SJCRH30 (cell line): ENCODE measurements around the gene OR1S2. TPM values are rescaled to one million over a fixed set of nuclear protein-coding genes. Genes with fewer than 3 reads are reported as not detected.
"Not testable (repeated sequence)": the region's sequence is repeated elsewhere in the genome, so short reads cannot be mapped to it uniquely, and the experiment has no call there.

Source experiments
- DNase-seq, 2 experiments: peaks; one replicate each; pipeline ENCODE4 v3.0.0-alpha.2; 2015 to 2020
- H3K27ac ChIP-seq: fragments of 250-450 bp; sonication (Bioruptor Pico); 2 replicates; pipeline ENCODE4 v1.5.1; 2020; ENCODE audit warnings: mild to moderate bottlenecking, moderate library complexity
- H3K27me3 ChIP-seq: fragments of 250-450 bp; sonication (Bioruptor Pico); 2 replicates; pipeline ENCODE4 v1.5.1; 2020; ENCODE audit warnings: mild to moderate bottlenecking, moderate library complexity
- H3K36me3 ChIP-seq: fragments of 250-450 bp; sonication (Bioruptor Pico); 2 replicates; pipeline ENCODE4 v1.5.1; 2020; ENCODE audit warnings: mild to moderate bottlenecking, moderate library complexity
- H3K4me1 ChIP-seq: fragments of 250-450 bp; sonication (Bioruptor Pico); 2 replicates; pipeline ENCODE4 v1.5.1; 2020; ENCODE audit warnings: mild to moderate bottlenecking, moderate library complexity
- H3K4me3 ChIP-seq: fragments of 250-450 bp; sonication (Bioruptor Pico); 2 replicates; pipeline ENCODE4 v1.5.1; 2020; ENCODE audit warnings: mild to moderate bottlenecking, moderate library complexity
- H3K9me3 ChIP-seq: fragments of 250-450 bp; sonication (Bioruptor Pico); replicated peaks from 2 replicates; pipeline ENCODE4 v1.5.1; 2020; ENCODE audit warnings: mild to moderate bottlenecking, moderate library complexity
- total RNA-seq: library from RNA; depleted of rRNA; stranded (reverse); fragments of >200 nt; shearing (Covaris generic); gene quantifications from 2 replicates; pipeline ENCODE4 v1.2.3, GENCODE V29; 2014; rRNA removed

The OR1S2 gene, protein sequence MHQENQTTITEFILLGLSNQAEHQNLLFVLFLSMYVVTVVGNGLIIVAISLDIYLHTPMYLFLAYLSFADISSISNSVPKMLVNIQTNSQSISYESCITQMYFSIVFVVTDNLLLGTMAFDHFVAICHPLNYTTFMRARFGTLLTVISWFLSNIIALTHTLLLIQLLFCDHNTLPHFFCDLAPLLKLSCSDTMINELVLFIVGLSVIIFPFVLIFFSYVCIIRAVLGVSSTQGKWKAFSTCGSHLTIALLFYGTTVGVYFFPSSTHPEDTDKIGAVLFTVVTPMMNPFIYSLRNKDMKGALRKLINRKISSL
- total RNA-seq: not detected in 2 replicates

DNA sequence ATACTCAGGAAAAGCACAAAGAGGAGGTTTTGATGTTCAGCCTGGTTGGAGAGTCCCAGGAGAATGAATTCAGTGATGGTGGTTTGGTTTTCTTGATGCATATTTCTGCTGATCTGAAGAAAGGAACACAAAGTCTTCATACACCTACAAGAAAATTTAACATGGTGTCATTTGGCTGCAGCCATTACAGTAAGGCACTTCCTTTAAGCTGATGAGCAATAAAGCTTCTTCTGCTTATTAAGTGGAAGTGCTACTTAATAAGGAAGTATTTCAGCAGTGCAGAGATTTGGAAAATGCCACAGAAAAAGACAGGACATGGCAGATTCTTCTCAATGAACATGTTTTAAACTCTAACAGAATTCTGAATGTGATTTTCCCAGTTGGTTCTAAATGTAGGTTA lies at the start of gene OR1S2:
OR1S2 (minus strand) TSS at position 101 of the 400 bp plus-strand sequence; CDS start at position 101, 0 bp downstream.
- no peaks in the 10 kb centered on the region for H3K27me3 ChIP-seq
- H3K9me3 ChIP-seq: no peaks in the 10 kb centered on the region
- no peak within 1 kb of the TSS for H3K4me3 ChIP-seq
- H3K27ac ChIP-seq: no peak within 1 kb of the TSS
- no peaks in the 10 kb centered on the region for H3K36me3 ChIP-seq
- no peak for DNase-seq
- H3K4me1 ChIP-seq: no peaks in the 10 kb centered on the region

DNA sequence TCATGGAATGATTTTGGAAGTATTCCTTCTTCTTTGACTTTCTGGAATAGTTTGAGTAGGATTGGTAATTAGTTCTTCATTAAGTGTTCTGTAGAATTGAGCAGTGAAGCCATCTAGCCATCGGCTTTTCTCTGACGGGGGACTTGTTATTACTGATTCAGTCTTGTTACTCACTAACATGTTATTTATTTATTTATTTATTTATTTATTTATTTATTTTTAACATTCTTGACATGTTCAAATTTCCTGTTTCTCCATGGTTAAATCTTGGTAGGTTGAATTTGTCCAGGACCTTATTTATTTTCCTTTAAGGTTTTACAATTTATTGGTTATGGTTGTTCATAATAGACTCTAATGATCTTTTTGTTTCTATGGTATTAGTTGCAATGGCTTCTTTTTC lies 40.0 kb upstream of the OR1S2 start:
- Histone ChIP-seq H3K4me3 (no peak overlapping the region), H3K27ac (no peak overlapping the region), H3K4me1 (no peaks in the 10 kb centered on the region), H3K36me3 (no peaks in the 10 kb centered on the region), H3K27me3 (no peaks in the 10 kb centered on the region), H3K9me3 (no peaks in the 10 kb centered on the region)
- no peak for DNase-seq

GRCh38 chr11:58227956-58228615 lies 24.1 kb upstream of the OR1S2 start:
- H3K4me3 ChIP-seq: no peak overlapping the region
- no peaks in the 10 kb centered on the region for H3K36me3 ChIP-seq
- no peaks in the 10 kb centered on the region for H3K9me3 ChIP-seq
- H3K27ac ChIP-seq: no peak overlapping the region
- DNase-seq: no peak
- no peaks in the 10 kb centered on the region for H3K27me3 ChIP-seq
- no peaks in the 10 kb centered on the region for H3K4me1 ChIP-seq

DNA sequence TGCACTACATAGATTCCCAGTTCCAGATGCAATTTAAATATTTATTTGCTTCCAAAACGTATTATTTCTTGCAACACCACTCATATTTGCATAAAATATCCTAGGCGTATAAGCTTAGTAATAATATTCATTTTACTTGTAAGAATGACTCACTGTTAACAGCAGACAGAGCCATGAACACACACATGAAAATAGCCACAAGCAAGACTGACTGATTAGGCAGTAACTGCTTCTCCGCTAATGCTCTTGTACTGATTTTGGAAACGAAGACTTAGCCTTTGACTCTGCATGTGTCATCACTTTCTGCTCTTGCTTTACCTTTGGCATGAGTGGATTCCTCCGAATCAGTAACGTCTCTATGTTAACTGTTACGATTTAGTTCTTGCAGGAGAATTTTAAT lies 18.8 kb upstream of the OR1S2 start:
- DNase-seq: no peak
- H3K9me3 ChIP-seq: no peaks in the 10 kb centered on the region
- no peak overlapping the region for H3K27ac ChIP-seq
- H3K4me3 ChIP-seq: no peak overlapping the region
- H3K36me3 ChIP-seq: no peaks in the 10 kb centered on the region
- no peaks in the 10 kb centered on the region for H3K27me3 ChIP-seq
- no peaks in the 10 kb centered on the region for H3K4me1 ChIP-seq

GRCh38 chr11:58216476-58216875 lies 12.5 kb upstream of the OR1S2 start:
- H3K36me3 ChIP-seq: no peaks in the 10 kb centered on the region
- no peaks in the 10 kb centered on the region for H3K27me3 ChIP-seq
- H3K4me1 ChIP-seq: no peaks in the 10 kb centered on the region
- DNase-seq: no peak
- no peak overlapping the region for H3K27ac ChIP-seq
- no peak overlapping the region for H3K4me3 ChIP-seq
- no peaks in the 10 kb centered on the region for H3K9me3 ChIP-seq

GRCh38 chr11:58212420-58212819 lies 8.5 kb upstream of the OR1S2 start, which contains the start of gene OR1S1:
Gene OR1S1 (plus strand): TSS chr11:58212720.
- H3K36me3 ChIP-seq, H3K4me1 ChIP-seq, H3K27ac ChIP-seq, H3K4me3 ChIP-seq, H3K9me3 ChIP-seq, DNase-seq, H3K27me3 ChIP-seq: not testable (repeated sequence)

DNA sequence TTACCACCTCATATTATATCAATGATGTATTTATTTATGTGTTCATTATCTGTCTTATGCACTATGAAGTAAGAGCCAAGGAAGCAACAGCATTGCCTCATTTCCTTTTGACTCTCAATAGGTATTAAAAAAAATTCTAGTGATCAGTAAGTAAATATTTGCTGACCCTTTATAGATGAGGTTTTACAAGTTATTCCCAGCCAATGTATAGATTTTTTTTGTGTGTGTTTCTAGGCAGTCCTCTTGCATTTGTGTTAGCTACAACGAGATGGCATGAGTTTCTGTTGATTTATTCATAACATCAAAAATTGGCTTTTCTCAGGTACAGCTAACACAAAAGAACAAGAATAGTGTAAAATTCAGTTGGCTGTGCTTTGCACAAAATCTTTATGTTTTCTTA lies 4.7 kb downstream of the OR1S2 start:
- no peaks in the 10 kb centered on the region for H3K27me3 ChIP-seq
- no peaks in the 10 kb centered on the region for H3K4me1 ChIP-seq
- no peak for DNase-seq
- no peaks in the 10 kb centered on the region for H3K9me3 ChIP-seq
- H3K27ac ChIP-seq: no peak overlapping the region
- no peaks in the 10 kb centered on the region for H3K36me3 ChIP-seq
- no peak overlapping the region for H3K4me3 ChIP-seq

GRCh38 chr11:58195939-58196338 lies 8.0 kb downstream of the OR1S2 start:
- no peaks in the 10 kb centered on the region for H3K4me1 ChIP-seq
- no peaks in the 10 kb centered on the region for H3K27me3 ChIP-seq
- H3K9me3 ChIP-seq: no peaks in the 10 kb centered on the region
- no peaks in the 10 kb centered on the region for H3K36me3 ChIP-seq
- no peak overlapping the region for H3K4me3 ChIP-seq
- DNase-seq: no peak
- H3K27ac ChIP-seq: no peak overlapping the region

- Histone ChIP-seq H3K27ac (no peak overlapping the region), H3K9me3 (no peaks in the 10 kb centered on the region), H3K4me1 (no peaks in the 10 kb centered on the region), H3K36me3 (no peaks in the 10 kb centered on the region), H3K4me3 (no peak overlapping the region), H3K27me3 (no peaks in the 10 kb centered on the region)
- DNase-seq: no peak
Measured at GRCh38 chr11:58193391-58193790, 10.6 kb downstream of the OR1S2 start.

GRCh38 chr11:58192229-58192628 lies 11.7 kb downstream of the OR1S2 start:
- Histone ChIP-seq H3K27ac (no peak overlapping the region), H3K36me3 (no peaks in the 10 kb centered on the region), H3K9me3 (no peaks in the 10 kb centered on the region), H3K27me3 (no peaks in the 10 kb centered on the region), H3K4me3 (no peak overlapping the region), H3K4me1 (no peaks in the 10 kb centered on the region)
- no peak for DNase-seq

DNA sequence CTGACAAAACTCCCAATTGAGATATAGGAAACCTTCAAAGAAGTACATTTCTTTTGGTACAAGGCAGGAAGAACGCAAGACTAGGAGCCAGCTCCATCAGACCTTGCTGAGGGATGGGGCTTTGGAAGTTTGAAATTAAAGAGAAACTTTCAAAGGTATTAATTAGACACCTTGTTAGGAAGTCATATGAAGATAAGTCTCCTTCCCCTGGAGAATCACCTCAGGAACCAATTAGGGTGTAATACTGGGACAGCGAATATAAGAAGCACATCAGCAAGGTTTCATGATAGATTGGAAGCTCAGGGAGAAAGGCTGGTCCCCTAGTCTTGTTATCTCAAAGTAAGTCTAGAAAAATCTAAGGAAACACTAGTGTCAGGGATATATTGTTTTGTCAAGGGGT lies 15.2 kb downstream of the OR1S2 start, which contains the start of gene OR9Q2:
OR9Q2 (plus strand) TSS at position 301 of the 400 bp plus-strand sequence. CDS start 1,421 bp downstream, outside the sequence.
- H3K4me3 ChIP-seq: no peak within 1 kb of the TSS
- H3K9me3 ChIP-seq: no peaks in the 10 kb centered on the region
- H3K36me3 ChIP-seq: no peaks in the 10 kb centered on the region
- H3K4me1 ChIP-seq: no peaks in the 10 kb centered on the region
- no peaks in the 10 kb centered on the region for H3K27me3 ChIP-seq
- DNase-seq: no peak
- H3K27ac ChIP-seq: no peak within 1 kb of the TSS

GRCh38 chr11:58186938-58187337 lies 17.0 kb downstream of the OR1S2 start:
- no peak overlapping the region for H3K4me3 ChIP-seq
- H3K27me3 ChIP-seq: no peaks in the 10 kb centered on the region
- no peaks in the 10 kb centered on the region for H3K4me1 ChIP-seq
- no peaks in the 10 kb centered on the region for H3K36me3 ChIP-seq
- H3K9me3 ChIP-seq: no peaks in the 10 kb centered on the region
- H3K27ac ChIP-seq: no peak overlapping the region
- no peak for DNase-seq

DNA sequence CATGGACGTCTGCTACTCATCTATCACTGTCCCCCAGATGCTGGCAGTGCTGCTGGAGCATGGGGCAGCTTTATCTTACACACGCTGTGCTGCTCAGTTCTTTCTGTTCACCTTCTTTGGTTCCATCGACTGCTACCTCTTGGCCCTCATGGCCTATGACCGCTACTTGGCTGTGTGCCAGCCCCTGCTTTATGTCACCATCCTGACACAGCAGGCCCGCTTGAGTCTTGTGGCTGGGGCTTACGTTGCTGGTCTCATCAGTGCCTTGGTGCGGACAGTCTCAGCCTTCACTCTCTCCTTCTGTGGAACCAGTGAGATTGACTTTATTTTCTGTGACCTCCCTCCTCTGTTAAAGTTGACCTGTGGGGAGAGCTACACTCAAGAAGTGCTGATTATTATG lies 24.3 kb downstream of the OR1S2 start:
- no peak overlapping the region for H3K27ac ChIP-seq
- no peaks in the 10 kb centered on the region for H3K4me1 ChIP-seq
- H3K4me3 ChIP-seq: no peak overlapping the region
- no peaks in the 10 kb centered on the region for H3K36me3 ChIP-seq
- H3K27me3 ChIP-seq: no peaks in the 10 kb centered on the region
- peak in 1 of 2 experiments; percentile 20 for DNase-seq
- H3K9me3 ChIP-seq: no peaks in the 10 kb centered on the region

DNA sequence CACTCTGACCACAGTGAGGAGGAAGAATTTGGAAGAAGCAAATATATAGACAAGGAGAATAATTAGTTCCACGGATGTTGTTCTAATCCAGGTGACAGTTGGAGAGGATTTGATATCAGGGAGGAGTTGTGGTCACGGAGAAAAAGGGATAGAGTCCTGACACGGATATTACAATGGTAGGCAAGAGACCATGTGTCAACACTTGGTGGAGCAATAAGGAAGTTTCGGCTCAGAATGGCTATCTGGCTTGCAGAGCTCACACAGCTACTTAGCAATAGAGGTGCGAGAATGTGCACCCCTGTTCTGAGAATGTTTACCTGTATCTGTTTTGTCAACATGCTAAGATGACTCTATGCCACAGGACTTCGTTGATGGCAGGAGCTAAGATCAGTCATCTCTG lies 25.5 kb downstream of the OR1S2 start:
- no peak overlapping the region for H3K27ac ChIP-seq
- DNase-seq: peak in 1 of 2 experiments; percentile 22
- no peaks in the 10 kb centered on the region for H3K4me1 ChIP-seq
- H3K4me3 ChIP-seq: no peak overlapping the region
- no peaks in the 10 kb centered on the region for H3K9me3 ChIP-seq
- H3K36me3 ChIP-seq: no peaks in the 10 kb centered on the region
- H3K27me3 ChIP-seq: no peaks in the 10 kb centered on the region

- no peaks in the 10 kb centered on the region for H3K9me3 ChIP-seq
- H3K4me3 ChIP-seq: no peak overlapping the region
- H3K36me3 ChIP-seq: no peaks in the 10 kb centered on the region
- no peaks in the 10 kb centered on the region for H3K27me3 ChIP-seq
- H3K27ac ChIP-seq: no peak overlapping the region
- DNase-seq: no peak
- H3K4me1 ChIP-seq: no peaks in the 10 kb centered on the region
Measured at GRCh38 chr11:58177409-58178054, 26.4 kb downstream of the OR1S2 start.
